Epidermal melanocyte (primary cell): ENCODE measurements around the gene AADAC.
"Not testable (repeated sequence)": the region's sequence is repeated elsewhere in the genome, so short reads cannot be mapped to it uniquely, and the experiment has no call there.

Experiments used
- DNase-seq: peaks from one replicate; pipeline ENCODE4 v3.0.0; 2011; ENCODE audit warnings: low spot score; ENCODE audit not compliant: insufficient read length

Gene AADAC

DNA sequence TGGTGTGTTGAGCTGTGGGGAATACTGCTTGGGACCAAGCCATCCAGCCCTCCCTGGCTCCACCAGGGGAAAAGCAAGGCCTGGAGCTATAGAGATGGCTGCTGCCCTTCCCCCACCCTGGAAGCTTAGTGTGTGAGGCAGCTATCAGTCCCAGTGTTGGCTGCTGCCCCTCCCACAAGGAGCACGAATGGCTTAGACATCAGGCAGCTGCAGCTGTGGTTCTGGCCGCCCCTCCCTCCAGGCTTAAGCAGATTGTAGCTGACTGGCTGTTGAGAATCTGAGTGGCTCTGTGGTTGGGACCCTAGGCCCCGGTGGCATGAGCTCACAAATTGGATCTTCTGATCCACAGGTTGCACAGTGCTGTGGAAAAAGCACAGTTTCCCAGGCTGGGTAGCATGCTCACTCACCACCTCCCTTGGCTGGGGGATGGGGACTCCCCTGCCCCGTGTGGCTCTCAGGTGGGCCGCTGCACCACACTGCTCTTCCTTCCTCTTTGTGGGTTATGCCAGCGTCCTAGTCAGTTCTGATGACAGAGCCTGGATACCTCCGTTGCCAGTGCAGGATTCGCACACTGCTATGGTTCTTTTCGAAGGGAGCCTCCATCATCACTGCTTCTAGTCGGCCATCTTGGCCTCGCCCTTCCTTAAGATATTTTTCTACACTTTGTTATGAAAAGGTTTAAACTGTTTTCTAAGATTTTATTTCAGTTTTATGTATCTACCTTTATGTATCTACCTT is 38.3 kb downstream of the AADAC start:
- no peak for DNase-seq

DNA sequence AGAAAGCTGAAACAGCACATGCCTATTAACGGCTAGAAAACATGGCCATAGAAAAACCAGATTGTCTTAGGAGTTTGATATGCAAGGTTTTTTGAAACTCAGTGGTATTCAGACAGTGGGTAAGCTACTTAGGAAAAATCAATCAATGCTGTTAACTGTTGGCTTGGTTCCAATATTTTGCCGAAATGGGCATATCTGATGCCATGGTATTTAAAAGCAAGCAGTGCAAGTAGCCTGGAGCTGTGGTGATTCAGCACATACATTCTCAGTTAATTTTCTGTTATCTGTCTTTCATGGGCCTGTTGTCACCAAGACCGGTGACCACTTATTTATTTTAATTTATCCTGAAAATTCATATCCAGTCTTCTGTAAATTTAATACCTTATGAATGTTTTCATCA is 42.2 kb downstream of the AADAC start:
- no peak for DNase-seq

DNA sequence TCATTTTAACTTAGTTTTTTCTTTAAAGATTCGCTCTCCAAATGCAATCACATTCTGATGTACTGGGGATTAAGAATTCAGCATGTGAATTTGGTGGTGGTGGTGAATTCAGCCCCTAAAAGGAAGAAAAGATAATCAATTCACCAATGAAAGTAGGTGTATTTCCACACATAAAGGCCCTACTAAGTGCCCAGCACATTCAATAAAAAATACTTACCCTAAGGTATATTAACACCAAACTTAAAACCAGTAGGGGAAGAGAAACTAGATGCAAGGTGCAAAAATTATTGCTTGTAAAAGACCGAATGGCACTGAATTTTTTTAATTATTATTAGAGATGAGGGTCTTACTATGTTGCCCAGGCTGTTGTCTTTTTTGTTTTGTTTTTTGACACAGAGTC is 42.7 kb downstream of the AADAC start:
- no peak for DNase-seq

DNA sequence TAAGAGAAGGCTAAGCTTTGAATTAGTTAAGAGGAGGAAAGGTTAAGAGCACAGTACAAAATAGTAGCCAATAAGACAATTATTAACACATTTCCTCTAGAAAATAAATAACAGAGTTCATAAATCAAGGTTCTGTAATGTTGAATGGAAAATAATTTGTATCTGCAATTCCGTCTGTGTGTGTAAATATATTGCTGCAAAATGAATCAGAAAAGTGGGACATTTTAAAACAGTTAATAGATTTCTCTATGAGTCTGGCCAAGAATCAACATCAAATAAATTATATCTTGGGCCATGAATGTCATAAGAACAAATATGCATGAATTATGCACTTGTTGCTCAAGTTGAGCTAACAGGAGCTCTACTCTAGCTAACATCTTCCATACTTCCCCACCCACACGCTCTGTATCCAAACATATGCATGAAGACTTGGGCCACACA is 45.3 kb downstream of the AADAC start:
- no peak for DNase-seq

DNA sequence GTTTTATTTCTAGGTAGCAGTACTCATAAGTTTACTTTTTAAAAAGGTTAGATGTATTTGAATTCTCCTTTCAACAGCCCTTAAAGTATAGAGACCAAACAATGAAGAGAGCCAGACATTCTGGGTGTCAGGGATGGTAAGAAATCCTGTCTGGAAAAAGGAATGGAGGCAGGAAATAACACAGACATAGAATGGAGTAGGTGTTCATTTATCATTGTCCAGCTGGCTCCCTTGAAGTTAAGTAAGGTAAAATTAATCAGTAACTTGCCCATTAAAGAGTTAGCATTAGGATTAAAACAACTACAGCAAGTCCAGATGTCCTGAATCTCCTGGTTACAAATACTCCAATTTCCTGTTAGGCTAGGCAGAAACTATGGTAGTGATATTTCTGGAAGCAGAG is 46.0 kb downstream of the AADAC start:
- no peak for DNase-seq

DNA sequence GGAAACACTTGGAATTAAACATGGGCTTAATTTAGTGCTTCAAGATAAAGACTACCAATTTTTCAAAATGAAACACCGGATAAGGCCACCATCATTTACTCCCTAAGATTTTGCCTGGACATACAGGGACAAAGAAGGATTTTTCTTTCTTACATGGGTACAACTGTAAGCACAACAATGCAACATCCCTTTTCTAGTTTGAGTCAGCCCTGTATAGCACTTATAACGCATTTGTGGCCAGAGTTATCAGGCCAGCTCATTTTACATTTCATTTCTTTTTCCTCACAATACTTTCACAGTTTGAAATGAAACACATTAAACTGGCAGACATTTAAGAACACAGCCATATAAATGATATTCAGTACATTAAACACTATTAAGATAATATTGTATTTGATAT is 49.7 kb downstream of the AADAC start:
- DNase-seq, result no peak

DNA sequence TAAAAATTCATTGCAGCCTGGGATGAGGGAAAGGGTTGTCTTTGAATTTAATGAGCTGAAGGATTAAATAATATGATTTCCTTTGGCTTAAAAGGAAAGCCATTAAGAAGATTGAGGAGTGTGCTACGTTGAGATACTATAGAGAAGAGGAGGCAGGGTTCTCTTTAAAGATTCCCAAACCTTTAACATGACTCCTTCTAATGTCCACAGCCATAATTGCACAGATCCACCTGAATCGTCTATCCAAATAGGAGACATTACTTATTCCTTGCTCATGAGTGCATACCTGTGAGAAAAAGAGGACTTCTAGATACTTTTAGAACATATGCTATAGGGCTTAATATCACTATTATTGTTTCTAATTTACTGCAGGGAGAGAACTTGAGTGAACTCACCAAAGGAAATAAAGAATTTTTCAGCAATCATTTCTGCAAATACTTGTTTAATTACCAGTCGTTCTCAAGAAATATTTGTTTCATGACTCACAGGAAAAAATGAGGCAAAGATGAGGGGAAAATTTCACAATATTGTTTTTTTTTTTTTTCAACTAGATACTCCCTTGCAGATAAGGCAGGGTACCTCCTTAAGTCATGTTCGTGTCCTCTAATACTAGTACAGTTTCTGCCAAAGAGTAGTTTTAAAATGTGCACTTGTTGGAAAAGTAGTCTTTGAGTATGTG is 50.6 kb downstream of the AADAC start:
- DNase-seq, result no peak

DNA sequence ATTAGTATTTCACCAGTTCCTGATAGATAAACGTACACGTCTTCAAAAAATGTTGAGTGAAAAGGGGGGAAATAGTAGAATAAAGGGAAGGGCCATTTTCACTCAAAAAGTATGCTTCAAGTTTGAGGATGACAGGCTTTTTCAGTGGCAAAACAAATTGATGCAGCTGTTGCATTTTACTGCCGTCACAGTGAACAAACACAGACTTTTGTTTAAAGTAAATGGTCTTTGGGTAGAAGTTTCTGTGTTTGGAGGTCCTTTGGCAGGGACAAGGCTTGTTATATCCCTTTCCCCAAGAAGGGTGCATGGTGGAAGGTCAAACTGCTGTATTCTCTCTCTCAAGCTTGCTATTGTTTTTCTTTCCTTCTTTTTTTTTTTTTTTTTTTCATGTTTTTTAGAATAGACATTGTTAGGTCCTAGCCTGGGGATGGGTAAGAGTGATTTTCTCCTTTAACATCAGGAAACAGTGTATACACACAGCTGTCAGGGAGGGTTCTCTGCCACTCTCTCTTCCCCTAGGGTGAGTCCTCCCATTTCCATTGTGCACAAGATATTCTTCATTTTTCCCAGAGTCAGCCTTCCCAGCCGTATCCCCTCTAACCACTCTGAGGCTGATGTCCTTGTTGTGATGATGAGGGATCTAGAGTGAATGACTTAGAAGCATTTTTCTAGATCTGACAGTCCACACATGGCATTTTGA is 52.9 kb downstream of the AADAC start:
- no peak for DNase-seq

DNA sequence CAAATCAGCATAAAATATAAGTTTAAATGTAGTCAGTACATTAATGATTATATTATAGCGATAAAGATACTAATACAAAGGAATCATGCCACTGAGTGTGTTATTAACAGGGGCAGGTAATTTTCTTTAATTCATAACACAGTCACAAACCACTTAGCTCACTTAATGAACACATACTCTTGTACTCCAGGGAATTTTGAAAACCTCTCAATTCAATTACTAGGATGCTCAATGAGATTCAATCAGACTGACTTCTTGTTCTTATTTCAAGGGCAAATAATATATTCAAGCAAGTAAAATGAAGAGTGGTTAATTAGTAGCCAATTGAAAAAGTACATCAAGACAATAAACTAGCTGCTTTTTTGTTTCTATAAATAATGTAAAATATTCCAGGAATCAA is 53.8 kb downstream of the AADAC start:
- no peak for DNase-seq

DNA sequence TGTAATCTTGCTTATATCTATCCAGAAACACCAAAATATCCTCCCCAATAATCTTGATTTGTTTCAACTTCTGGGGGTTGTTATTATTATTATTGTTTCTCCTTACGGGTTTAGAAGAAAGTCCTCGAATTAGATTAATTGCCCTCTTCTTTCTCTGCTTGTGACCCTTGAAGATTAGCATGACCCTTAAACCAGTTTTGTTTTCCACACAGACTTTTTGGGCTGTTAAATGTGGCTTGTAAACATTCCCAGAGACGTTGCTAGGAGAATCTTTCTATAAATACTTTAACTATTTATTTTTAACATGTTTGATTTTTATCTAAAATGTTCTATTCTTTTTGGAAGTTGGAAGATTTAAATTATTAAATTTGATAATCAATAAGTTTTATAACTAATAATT is 55.3 kb downstream of the AADAC start:
- no peak for DNase-seq

DNA sequence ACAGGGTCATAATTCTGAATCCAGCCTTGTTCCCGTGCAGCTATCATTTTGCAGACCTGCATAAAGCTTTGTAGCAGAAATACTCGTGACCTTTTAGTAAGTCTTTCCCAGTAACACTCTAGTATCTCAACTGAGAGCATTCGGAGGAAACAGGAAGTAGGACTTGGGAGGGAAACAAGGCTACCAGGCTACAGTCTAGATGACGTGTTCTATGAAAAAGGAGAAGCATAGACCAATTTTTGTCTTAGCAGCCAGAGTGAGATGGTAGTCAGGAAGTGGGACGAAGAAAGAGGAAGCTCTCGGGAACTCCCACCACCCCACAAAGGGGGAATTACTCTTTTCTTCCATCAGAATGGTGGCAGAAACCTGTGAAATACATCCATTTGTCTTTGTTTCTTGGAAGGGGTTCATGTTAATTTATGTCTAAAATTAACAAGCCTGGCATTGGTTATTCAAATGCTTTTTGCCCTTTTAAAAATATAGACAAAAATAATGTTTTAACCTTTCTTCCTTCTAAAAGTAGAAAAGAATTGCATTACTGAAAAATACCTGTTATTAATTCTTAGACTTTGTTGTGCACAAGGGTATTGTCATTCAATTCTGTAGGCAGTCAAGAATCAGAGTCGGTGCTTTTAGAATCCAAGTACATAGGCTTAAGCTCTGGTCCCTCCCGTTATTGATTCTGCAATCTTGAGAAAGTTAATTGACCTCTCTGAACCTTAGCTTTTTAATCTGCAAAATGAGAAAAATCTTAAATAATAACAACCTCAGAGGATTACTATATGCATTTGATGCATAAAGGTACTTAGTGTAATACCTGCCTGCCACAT is 57.9 kb downstream of the AADAC start:
- DNase-seq, result peak; percentile 20

DNA sequence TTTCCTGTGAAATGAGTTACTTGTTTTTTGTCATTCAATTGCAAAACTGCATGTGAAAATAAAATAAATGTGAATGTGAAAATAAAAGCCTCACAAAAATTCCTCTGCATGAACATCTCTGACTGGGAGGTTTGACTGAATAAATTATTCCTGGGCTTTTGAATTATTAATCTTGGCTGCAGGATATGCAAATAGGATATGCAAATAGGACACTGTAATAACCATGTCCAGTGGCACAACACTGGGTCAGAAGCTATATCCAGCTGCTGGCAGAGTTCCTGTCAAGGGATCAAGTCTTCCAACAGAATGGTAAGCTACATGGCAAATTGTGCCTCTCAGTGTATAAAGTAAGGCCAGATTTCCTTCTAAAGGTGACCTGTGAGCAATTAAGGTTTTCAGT is 59.5 kb downstream of the AADAC start, which contains the start of gene SUCNR1:
SUCNR1 (plus strand) TSS at position 246 of the 400 bp plus-strand sequence. CDS start 6,250 bp downstream, outside the sequence.
- DNase-seq, result no peak

DNA sequence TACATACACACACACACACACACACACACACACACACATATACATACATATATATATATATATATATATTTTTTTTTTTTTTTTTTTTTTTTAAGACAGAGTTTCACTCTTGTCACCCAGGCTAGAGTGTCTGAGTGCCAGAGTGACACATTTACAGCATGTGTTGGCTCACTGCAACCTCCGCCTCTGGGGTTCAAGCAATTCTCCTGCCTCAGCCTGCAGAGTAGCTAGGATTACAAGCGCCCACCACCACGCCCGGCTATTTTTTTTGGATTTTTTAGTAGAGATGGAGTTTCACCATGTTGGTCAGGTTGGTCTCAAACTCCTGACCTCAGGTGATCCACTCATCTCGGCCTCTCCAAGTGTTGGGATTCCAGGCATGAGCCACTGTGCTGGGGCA is 60.2 kb downstream of the AADAC start:
- DNase-seq, result not testable (repeated sequence)

DNA sequence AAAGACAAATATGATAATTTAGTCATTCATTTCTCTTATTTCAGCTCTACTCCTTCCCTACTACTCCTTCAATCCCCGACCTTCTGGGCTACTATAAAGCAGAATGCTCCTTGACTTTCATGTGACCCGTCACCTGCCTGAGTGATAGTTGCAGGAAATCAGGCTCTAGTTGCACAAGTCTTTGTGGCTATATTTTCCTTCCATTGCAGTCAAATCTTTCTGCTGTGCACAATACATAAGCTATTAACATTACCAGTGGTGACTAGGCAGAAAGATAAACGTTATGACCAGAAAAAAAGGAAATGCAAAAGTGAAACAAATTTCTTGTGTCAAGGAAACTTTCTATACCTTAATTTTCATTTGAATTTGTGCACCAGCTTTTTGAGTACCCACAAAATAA is 61.8 kb downstream of the AADAC start:
- DNase-seq, result no peak

DNA sequence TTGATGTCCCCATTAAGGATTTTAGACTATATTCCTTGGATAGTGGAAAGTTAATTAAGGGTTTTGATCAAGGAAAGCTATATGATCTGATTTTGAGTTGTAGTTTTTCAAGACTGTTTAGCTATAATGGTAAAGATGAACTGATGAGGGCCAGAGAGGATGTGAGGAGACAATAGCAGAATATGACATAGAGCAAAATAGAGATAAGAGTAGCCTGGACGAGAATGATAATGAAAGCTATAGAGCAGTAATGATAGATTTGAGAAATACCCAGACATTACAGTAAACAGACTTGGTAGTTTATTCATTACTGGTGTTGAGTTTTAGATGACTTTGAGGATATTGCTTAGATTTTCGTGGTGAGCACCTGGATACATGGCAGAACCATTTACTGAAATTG is 63.4 kb downstream of the AADAC start:
- DNase-seq, result no peak
